ENCODE results near the gene DDA1.

DDA1 gene

GRCh38 chr19:17330262-17331044 lies 21.1 kb downstream of the DDA1 start:
- in situ Hi-C loops (cut with HindIII; ENCODE audit: low pct_unique_long_range_greater_than_20kb, low sequenced_read_pairs) = no loop called here
- DNase-seq (ENCODE audit: low read depth in 1 of 2, low spot score in 1 of 2) = no peak
- no peak for TF ChIP-seq JUND (IDR thresholded peaks at IDR 0.05; ENCODE audit: low read depth)

- no peak for TF ChIP-seq JUND (IDR thresholded peaks at IDR 0.05; ENCODE audit: low read depth)
- in situ Hi-C loops (cut with HindIII; ENCODE audit: low pct_unique_long_range_greater_than_20kb, low sequenced_read_pairs) = no loop called here
- DNase-seq (ENCODE audit: low read depth in 1 of 2, low spot score in 1 of 2) = no peak
These were observed 21.7 kb downstream of the DDA1 start for GRCh38 chr19:17331045-17331558.

GRCh38 chr19:17332360-17332676 lies 23.0 kb downstream of the DDA1 start:
- in situ Hi-C loops (cut with HindIII; ENCODE audit: low pct_unique_long_range_greater_than_20kb, low sequenced_read_pairs) = no loop called here
- DNase-seq (ENCODE audit: low read depth in 1 of 2, low spot score in 1 of 2) = no peak
- no peak for TF ChIP-seq JUND (IDR thresholded peaks at IDR 0.05; ENCODE audit: low read depth)

GRCh38 chr19:17332677-17333581 lies 23.6 kb downstream of the DDA1 start:
- in situ Hi-C loops (cut with HindIII; ENCODE audit: low pct_unique_long_range_greater_than_20kb, low sequenced_read_pairs) = no loop called here
- no peak for TF ChIP-seq JUND (IDR thresholded peaks at IDR 0.05; ENCODE audit: low read depth)
- peak in 1 of 2 experiments; percentile 92 for DNase-seq (ENCODE audit: low read depth in 1 of 2, low spot score in 1 of 2)

- in situ Hi-C loops (cut with HindIII; ENCODE audit: low pct_unique_long_range_greater_than_20kb, low sequenced_read_pairs) = no loop called here
- peak in 1 of 2 experiments; percentile 61 for DNase-seq (ENCODE audit: low read depth in 1 of 2, low spot score in 1 of 2)
- TF ChIP-seq JUND (IDR thresholded peaks at IDR 0.05; ENCODE audit: low read depth) = no peak
These were observed 24.4 kb downstream of the DDA1 start for GRCh38 chr19:17333611-17334413.

- DNase-seq (ENCODE audit: low read depth in 1 of 2, low spot score in 1 of 2) = peak; percentile 92 to 98
- no peak for TF ChIP-seq JUND (IDR thresholded peaks at IDR 0.05; ENCODE audit: low read depth)
- in situ Hi-C loops (cut with HindIII; ENCODE audit: low pct_unique_long_range_greater_than_20kb, low sequenced_read_pairs) = no loop called here
These were observed 25.3 kb downstream of the DDA1 start, which contains the start of gene ANO8 for GRCh38 chr19:17334414-17335409. TSS of gene ANO8 (minus strand) at chr19:17334855. CDS start at chr19:17334670, 185 bp downstream.

- no peak for DNase-seq (ENCODE audit: low read depth in 1 of 2, low spot score in 1 of 2)
- TF ChIP-seq JUND (IDR thresholded peaks at IDR 0.05; ENCODE audit: low read depth) = no peak
- in situ Hi-C loops (cut with HindIII; ENCODE audit: low pct_unique_long_range_greater_than_20kb, low sequenced_read_pairs) = no loop called here
These were observed 26.2 kb downstream of the DDA1 start for GRCh38 chr19:17335575-17335974.

- peak; percentile 93 to 98 for DNase-seq (ENCODE audit: low read depth in 1 of 2, low spot score in 1 of 2)
- in situ Hi-C loops (cut with HindIII; ENCODE audit: low pct_unique_long_range_greater_than_20kb, low sequenced_read_pairs) = no loop called here
- no peak for TF ChIP-seq JUND (IDR thresholded peaks at IDR 0.05; ENCODE audit: low read depth)
These were observed 27.7 kb downstream of the DDA1 start, which contains the start of gene GTPBP3 for GRCh38 chr19:17336872-17337674. TSS of gene GTPBP3 (plus strand) at chr19:17337553. CDS start at chr19:17337612, 59 bp downstream.

GRCh38 chr19:17337675-17338432 lies 28.5 kb downstream of the DDA1 start:
- in situ Hi-C loops (cut with HindIII; ENCODE audit: low pct_unique_long_range_greater_than_20kb, low sequenced_read_pairs) = no loop called here
- DNase-seq (ENCODE audit: low read depth in 1 of 2, low spot score in 1 of 2) = peak in 1 of 2 experiments; percentile 39
- no peak for TF ChIP-seq JUND (IDR thresholded peaks at IDR 0.05; ENCODE audit: low read depth)

Measured in T47D (cell line).